HG03460 (cell line): ENCODE results near the gene PEX3.

Experiments
- ATAC-seq: cut with Tn5 transposase; IDR thresholded peaks from one replicate; pipeline ENCODE4 v1.9.1; 2021; ENCODE audit not compliant: unreplicated experiment

PEX3 gene

GRCh38 chr6:143536866-143537691, 86.5 kb downstream of the PEX3 start:
- peak; percentile 40 for ATAC-seq

GRCh38 chr6:143538374-143538773, 87.8 kb downstream of the PEX3 start:
- ATAC-seq = no peak

- no peak for ATAC-seq
Observed at GRCh38 chr6:143539106-143539505, 88.5 kb downstream of the PEX3 start.

GRCh38 chr6:143539734-143540133, 89.1 kb downstream of the PEX3 start:
- no peak for ATAC-seq

GRCh38 chr6:143540192-143540591, 89.6 kb downstream of the PEX3 start:
- no peak for ATAC-seq
